PC-3 (cell line): ENCODE data around the gene IFTAP. TPM values are rescaled to one million over a fixed set of nuclear protein-coding genes. Genes with fewer than 3 reads are reported as not detected.

ENCODE experiments used
- ATAC-seq: fragments of 200-7000 bp; cut with Tn5 transposase; 2 replicates; pipeline ENCODE4 v1.9.1; 2020; ENCODE audit warnings: mild to moderate bottlenecking, moderate library complexity
- BruUV-seq: library from RNA; stranded (reverse); fragments of 400-500 nt; replicated peaks from 2 replicates; lab custom pipeline; 2021; lab: Mats Ljungman, UMichigan
- CTCF ChIA-PET: fragments of 300-600 bp; sonication (Branson Sonifier 250); formaldehyde crosslinking; loops from one replicate; lab custom pipeline; 2022; ENCODE audit warnings: antibody characterized with exemption; lab: Charles Lee
- POLR2A ChIA-PET: fragments of 300-600 bp; sonication (Branson Sonifier 250); formaldehyde crosslinking; loops from one replicate; lab custom pipeline; 2022; ENCODE audit warnings: antibody characterized with exemption; ENCODE audit not compliant: unreplicated experiment; lab: Charles Lee
- DNase-seq: peaks from one replicate; pipeline ENCODE4 v3.0.0-alpha.2; 2015
- H2AFZ ChIP-seq: fragments of 300-600 bp; sonication (generic); 2 replicates; pipeline ENCODE4 v1.6.0; 2016; ENCODE audit warnings: antibody characterized with exemption, low read length
- H3F3A ChIP-seq: fragments of 300-600 bp; sonication (generic); one replicate; pipeline ENCODE4 v1.6.0; 2017; ENCODE audit warnings: antibody characterized with exemption, low read length, control low read depth, mild to moderate bottlenecking; ENCODE audit not compliant: unreplicated experiment
- H3K27ac ChIP-seq: fragments of 300-600 bp; sonication (generic); 2 replicates; pipeline ENCODE4 v1.5.1; 2016; ENCODE audit warnings: mild to moderate bottlenecking, low read length
- H3K27me3 ChIP-seq: fragments of 300-600 bp; sonication (generic); 2 replicates; pipeline ENCODE4 v1.6.1; 2016; ENCODE audit warnings: low read length, mixed read lengths
- H3K36me3 ChIP-seq: fragments of 300-600 bp; sonication (generic); 2 replicates; pipeline ENCODE4 v1.6.1; 2016; ENCODE audit warnings: low read depth, mixed run types, low read length, mixed read lengths
- H3K4me1 ChIP-seq: fragments of 300-600 bp; sonication (generic); 2 replicates; pipeline ENCODE4 v1.5.1; 2016; ENCODE audit warnings: low read length; ENCODE audit not compliant: insufficient read depth
- H3K4me2 ChIP-seq: fragments of 300-600 bp; sonication (generic); 2 replicates; pipeline ENCODE4 v1.6.0; 2016; ENCODE audit warnings: low read length
- H3K4me3 ChIP-seq: fragments of 300-600 bp; sonication (generic); 2 replicates; pipeline ENCODE4 v1.5.1; 2016; ENCODE audit warnings: mild to moderate bottlenecking, low read length, mixed read lengths
- H3K79me2 ChIP-seq: fragments of 300-600 bp; sonication (generic); 2 replicates; pipeline ENCODE4 v1.6.1; 2017; ENCODE audit warnings: low read length, mixed read lengths
- H3K9ac ChIP-seq: fragments of 300-600 bp; sonication (generic); 2 replicates; pipeline ENCODE4 v1.6.0; 2016; ENCODE audit warnings: mild to moderate bottlenecking, low read length
- H3K9me2 ChIP-seq: fragments of 300-600 bp; sonication (generic); replicated peaks from 2 replicates; pipeline ENCODE4 v1.6.1; 2016; ENCODE audit warnings: mixed run types, low read length, mixed read lengths
- H3K9me3 ChIP-seq: fragments of 300-600 bp; sonication (generic); 2 replicates; pipeline ENCODE4 v1.6.1; 2016; ENCODE audit warnings: low read length, mixed read lengths
- H4K20me1 ChIP-seq: fragments of 300-600 bp; sonication (generic); 2 replicates; pipeline ENCODE4 v1.6.1; 2016; ENCODE audit warnings: low read length, mixed read lengths
- CTCF ChIP-seq: fragments of 300-600 bp; sonication (generic); conservative IDR thresholded peaks from 2 replicates; pipeline ENCODE4 v1.5.1; 2017; ENCODE audit warnings: antibody characterized with exemption, low read depth, mild to moderate bottlenecking, low read length
- EZH2 ChIP-seq: fragments of 300-600 bp; sonication (generic); IDR thresholded peaks from one replicate; pipeline ENCODE4 v1.6.1; 2017; ENCODE audit warnings: antibody characterized with exemption, mild to moderate bottlenecking, low read length; ENCODE audit not compliant: unreplicated experiment
- EZH2phosphoT487 ChIP-seq: fragments of 300-600 bp; sonication (generic); IDR thresholded peaks from 2 replicates; pipeline ENCODE4 v1.6.1; 2018; ENCODE audit warnings: mild to moderate bottlenecking, antibody characterized with exemption, low read length, borderline replicate concordance
- intact Hi-C: fragments of 100-400 bp; cut with micrococcal nuclease; formaldehyde crosslinking; loops from 2 replicates; pipeline ENCODE4 v1.9.0; 2023
- total RNA-seq: library from RNA; depleted of rRNA; stranded (reverse); fragments of >200 nt; gene quantifications from 2 replicates; pipeline ENCODE4 v1.2.3, GENCODE V29; 2014

Gene IFTAP
- total RNA-seq, 1 experiment from 2014 or later: 17.6 TPM

- no peak overlapping the region for H3K27ac ChIP-seq
- no peaks in the 10 kb centered on the region for H4K20me1 ChIP-seq
- H2AFZ ChIP-seq: no peak overlapping the region
- H3F3A ChIP-seq: no peaks in the 10 kb centered on the region
- no peaks in the 10 kb centered on the region for H3K36me3 ChIP-seq
- ATAC-seq (no peak), DNase-seq (no peak)
- H3K79me2 ChIP-seq: no peaks in the 10 kb centered on the region
- no peaks in the 10 kb centered on the region for H3K4me1 ChIP-seq
- no peak overlapping the region for H3K4me2 ChIP-seq
- ChIA-PET CTCF (no interaction called here), POLR2A (no interaction called here)
- H3K9me2 ChIP-seq: no peaks in the 10 kb centered on the region
- no TSS peak for BruUV-seq
- H3K9ac ChIP-seq: no peak overlapping the region
- intact Hi-C loops: no loop called here
- H3K4me3 ChIP-seq: no peak overlapping the region
- no peaks in the 10 kb centered on the region for H3K9me3 ChIP-seq
- TF ChIP-seq EZH2phosphoT487 (no peak), CTCF (no peak), EZH2 (no peak)
- peaks cover 48% of the 10 kb centered on the region for H3K27me3 ChIP-seq
Measured at GRCh38 chr11:36574486-36574885, 19.8 kb upstream of the IFTAP start.

- Histone ChIP-seq H4K20me1 (no peaks in the 10 kb centered on the region), H3K9ac (no peak overlapping the region), H3F3A (no peaks in the 10 kb centered on the region), H2AFZ (no peak overlapping the region), H3K27ac (no peak overlapping the region), H3K4me2 (no peak overlapping the region), H3K4me1 (no peaks in the 10 kb centered on the region), H3K27me3 (peaks cover 27% of the 10 kb centered on the region), H3K4me3 (no peak overlapping the region), H3K9me2 (no peaks in the 10 kb centered on the region), H3K9me3 (no peaks in the 10 kb centered on the region), H3K36me3 (no peaks in the 10 kb centered on the region), H3K79me2 (no peaks in the 10 kb centered on the region)
- ATAC-seq (no peak), DNase-seq (no peak)
- intact Hi-C loops: no loop called here
- ChIA-PET CTCF (no interaction called here), POLR2A (no interaction called here)
- TF ChIP-seq EZH2phosphoT487: no peak
- TF ChIP-seq EZH2: no peak
- no peak for TF ChIP-seq CTCF
- BruUV-seq: no TSS peak
Measured at GRCh38 chr11:36577373-36577772, 16.9 kb upstream of the IFTAP start.

- Histone ChIP-seq H3K9me2 (no peaks in the 10 kb centered on the region), H3F3A (no peaks in the 10 kb centered on the region), H3K27ac (no peak overlapping the region), H3K4me2 (no peak overlapping the region), H3K9ac (no peak overlapping the region), H3K4me1 (no peaks in the 10 kb centered on the region), H4K20me1 (no peaks in the 10 kb centered on the region), H3K27me3 (peaks cover 22% of the 10 kb centered on the region), H3K36me3 (no peaks in the 10 kb centered on the region), H3K9me3 (no peaks in the 10 kb centered on the region), H3K79me2 (no peaks in the 10 kb centered on the region), H2AFZ (no peak overlapping the region), H3K4me3 (no peak overlapping the region)
- intact Hi-C loops: no loop called here
- POLR2A ChIA-PET: no interaction called here
- TF ChIP-seq CTCF (no peak), EZH2 (no peak), EZH2phosphoT487 (no peak)
- CTCF ChIA-PET: no interaction called here
- DNase-seq (peak; percentile 4), ATAC-seq (no peak)
- no TSS peak for BruUV-seq
Measured at GRCh38 chr11:36577859-36578258, 16.4 kb upstream of the IFTAP start.
